ENCODE data around the gene LAT.

Gene LAT

DNA sequence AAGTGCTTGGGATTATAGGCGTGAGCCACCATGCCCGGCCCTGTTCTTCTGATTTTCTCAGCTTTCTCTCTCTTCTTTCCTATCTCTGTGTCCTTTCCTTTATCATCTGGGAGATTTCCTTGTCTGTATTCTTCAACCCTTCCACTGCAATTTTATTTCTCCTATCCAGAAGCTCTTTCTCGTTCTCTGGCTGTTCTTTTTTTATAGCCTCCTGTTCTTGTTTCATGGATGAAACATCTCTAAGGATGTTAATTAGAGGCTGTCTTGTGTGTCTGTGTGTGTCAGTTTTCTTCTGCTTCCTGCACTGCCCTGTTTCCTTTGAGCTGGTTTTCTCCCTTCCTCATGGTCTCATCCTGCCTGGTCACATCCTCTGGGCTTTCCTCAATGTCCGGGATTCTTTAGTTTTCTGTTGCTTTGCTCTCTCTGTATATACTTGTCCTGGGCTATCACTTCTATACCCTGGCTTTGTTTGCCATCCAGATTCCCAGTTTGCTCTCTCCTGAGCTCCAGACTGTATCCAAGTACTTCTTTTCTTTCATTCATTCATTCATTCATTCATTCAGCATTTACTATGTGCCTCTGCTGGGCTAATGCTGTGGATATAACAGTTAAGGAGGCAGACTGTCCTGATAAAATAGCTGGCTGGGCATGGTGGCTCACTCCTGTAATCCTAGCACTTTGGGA is 2.5 kb downstream of the LAT start:
- TF ChIP-seq, protein P1, sequence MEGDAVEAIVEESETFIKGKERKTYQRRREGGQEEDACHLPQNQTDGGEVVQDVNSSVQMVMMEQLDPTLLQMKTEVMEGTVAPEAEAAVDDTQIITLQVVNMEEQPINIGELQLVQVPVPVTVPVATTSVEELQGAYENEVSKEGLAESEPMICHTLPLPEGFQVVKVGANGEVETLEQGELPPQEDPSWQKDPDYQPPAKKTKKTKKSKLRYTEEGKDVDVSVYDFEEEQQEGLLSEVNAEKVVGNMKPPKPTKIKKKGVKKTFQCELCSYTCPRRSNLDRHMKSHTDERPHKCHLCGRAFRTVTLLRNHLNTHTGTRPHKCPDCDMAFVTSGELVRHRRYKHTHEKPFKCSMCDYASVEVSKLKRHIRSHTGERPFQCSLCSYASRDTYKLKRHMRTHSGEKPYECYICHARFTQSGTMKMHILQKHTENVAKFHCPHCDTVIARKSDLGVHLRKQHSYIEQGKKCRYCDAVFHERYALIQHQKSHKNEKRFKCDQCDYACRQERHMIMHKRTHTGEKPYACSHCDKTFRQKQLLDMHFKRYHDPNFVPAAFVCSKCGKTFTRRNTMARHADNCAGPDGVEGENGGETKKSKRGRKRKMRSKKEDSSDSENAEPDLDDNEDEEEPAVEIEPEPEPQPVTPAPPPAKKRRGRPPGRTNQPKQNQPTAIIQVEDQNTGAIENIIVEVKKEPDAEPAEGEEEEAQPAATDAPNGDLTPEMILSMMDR (IDR thresholded peaks at IDR 0.05): no peak

GRCh38 chr16:28989363-28989762 is 4.5 kb downstream of the LAT start:
- TF ChIP-seq, protein P1 (IDR thresholded peaks at IDR 0.05): no peak

GRCh38 chr16:28990375-28991040 is 5.7 kb downstream of the LAT start:
- TF ChIP-seq, protein P1 (IDR thresholded peaks at IDR 0.05): no peak

- TF ChIP-seq, protein P1 (IDR thresholded peaks at IDR 0.05): no peak
Observed at GRCh38 chr16:28991687-28992086, 6.8 kb downstream of the LAT start.

- TF ChIP-seq, protein P1 (IDR thresholded peaks at IDR 0.05): no peak
Observed at GRCh38 chr16:28992496-28992895, 7.6 kb downstream of the LAT start.

- TF ChIP-seq, protein P1 (IDR thresholded peaks at IDR 0.05): no peak
Observed at GRCh38 chr16:28998837-28999236, 14.0 kb downstream of the LAT start.

GRCh38 chr16:28999577-28999976 is 14.7 kb downstream of the LAT start:
- TF ChIP-seq, protein P1 (IDR thresholded peaks at IDR 0.05): no peak
